ENCODE measurements around the gene GSTO1.
"Not testable (repeated sequence)": the region's sequence is repeated elsewhere in the genome, so short reads cannot be mapped to it uniquely, and the experiment has no call there.

The GSTO1 gene

DNA sequence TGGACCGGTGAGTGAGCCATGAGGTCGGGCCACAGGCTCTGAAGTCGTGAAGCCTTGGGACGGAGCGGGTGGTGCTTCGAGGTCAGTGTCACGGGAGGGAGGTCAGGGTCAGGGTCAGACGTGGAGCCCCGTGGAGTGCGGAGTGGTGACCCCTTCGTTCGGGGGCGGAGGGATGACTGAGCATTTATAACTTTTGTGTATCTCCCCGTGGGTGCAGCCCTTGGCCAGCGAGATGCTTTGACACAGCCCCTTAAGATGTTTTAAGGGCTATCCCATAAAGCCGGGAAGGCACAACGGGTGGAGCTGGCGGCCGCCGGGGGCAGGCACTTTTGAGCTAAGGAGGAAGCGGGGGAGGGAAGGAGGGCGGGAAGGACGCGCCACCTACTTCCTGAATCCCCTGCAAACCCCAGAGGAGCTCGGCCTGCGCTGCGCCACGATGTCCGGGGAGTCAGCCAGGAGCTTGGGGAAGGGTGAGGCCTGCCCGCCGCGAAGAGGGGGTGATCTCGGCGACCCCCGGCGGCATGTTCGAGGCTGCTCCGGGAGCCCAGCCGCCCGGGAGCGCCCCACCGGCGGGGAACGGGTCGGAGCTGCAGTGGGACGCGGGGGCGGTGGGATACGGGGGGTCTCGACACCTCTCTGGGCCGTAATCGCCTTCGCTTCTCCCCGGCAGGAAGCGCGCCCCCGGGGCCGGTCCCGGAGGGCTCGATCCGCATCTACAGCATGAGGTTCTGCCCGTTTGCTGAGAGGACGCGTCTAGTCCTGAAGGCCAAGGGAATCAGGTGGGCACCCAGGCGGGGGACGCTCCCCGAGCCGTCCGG lies at the start of gene GSTO1:
TSS of gene GSTO1 (plus strand) at position 400 of the 818 bp plus-strand sequence. CDS start at position 437, 37 bp downstream.
- peak; percentile 64 for DNase-seq

GRCh38 chr10:104208730-104209129 lies 46.0 kb upstream of the GSTO1 start:
- no peak for DNase-seq

- DNase-seq = peak; percentile 2
Measured at GRCh38 chr10:104209575-104210198, 45.0 kb upstream of the GSTO1 start.

- DNase-seq = no peak
Measured at GRCh38 chr10:104216631-104217030, 38.1 kb upstream of the GSTO1 start.

DNA sequence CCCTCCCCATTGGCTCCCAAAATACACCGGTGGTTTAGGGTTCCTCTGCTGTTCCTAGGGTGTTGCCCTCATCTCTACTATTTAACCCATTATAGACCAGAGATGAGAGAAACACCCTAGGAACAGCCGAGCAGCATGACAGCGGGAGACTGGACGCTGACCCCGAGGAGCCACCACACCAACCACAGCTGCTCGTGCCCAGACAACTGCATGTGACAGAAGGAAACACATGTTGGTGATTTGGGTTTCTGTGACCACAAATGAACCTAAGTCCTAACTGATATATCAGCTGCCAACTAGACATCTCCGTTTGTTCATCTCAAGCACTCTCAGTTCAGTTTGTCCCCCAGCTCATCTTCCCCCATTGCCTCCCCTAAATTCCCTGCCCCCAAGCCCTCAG lies 35.9 kb upstream of the GSTO1 start:
- DNase-seq = no peak

GRCh38 chr10:104220522-104220921 lies 34.2 kb upstream of the GSTO1 start:
- DNase-seq = no peak

DNA sequence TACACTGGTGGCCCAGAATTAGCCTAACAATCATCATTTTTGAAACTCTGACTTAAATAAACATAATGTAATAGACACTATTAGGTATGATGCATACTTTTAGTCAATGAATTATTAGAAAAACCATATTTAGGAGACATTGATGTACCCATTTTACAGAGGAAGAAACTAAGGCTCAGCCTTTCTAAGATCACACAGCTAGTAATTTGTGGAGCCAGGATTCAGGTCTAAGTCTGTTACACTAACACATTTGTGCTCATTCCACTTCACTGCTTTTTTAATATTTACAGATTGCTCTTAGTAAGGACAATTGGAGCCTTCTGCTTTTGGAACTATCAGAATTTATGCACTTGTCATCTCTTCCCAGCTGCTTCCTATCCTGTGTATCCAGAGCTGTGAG lies 31.4 kb upstream of the GSTO1 start:
- DNase-seq = no peak

- DNase-seq = no peak
Measured at GRCh38 chr10:104230490-104230889, 24.2 kb upstream of the GSTO1 start.

DNA sequence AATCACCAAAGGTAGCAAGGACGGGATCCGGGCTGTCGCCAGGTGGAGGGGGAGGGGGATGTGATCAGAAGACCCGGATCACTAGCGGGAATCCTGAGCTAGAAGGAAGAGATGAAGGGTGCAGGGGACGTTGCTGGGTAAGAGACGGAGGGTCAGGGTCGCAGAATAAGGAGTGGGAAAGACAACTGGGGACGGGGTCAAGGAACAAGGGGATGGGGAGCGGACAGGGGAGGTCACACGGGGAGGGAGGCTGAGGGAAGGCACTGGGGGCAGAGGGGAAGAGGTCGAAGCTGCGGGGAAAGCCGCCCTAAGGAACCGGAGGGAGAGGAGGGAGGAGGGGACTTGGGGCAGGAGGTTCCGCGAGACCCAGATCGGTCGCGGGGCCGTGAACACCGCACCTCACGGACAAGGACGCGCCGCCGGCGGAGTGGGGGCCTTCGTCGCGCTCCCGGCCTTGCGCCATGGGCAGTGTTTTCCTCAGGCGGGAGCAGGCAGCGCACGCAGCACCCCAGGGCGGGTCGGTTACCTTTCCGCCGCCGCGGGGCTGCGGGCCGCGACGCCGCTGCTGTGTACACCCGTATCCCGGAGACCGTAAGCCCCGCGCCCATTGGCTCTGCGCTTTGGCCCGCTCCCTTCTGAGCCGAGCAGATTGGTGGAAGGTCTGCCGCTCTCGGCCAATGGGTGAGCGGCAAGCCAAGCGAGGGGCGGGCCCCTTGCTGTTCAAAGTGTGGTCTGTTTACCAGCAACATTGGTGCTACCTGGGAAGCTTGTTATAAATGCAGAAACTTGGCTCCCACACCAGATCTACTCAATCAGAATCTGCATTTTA lies 22.7 kb upstream of the GSTO1 start, which contains the start of gene CFAP43:
TSS of gene CFAP43 (minus strand) at position 581 of the 829 bp plus-strand sequence. CDS start at position 463, 118 bp downstream.
- DNase-seq = peak; percentile 98

GRCh38 chr10:104232613-104233102 lies 22.0 kb upstream of the GSTO1 start:
- DNase-seq = no peak

DNA sequence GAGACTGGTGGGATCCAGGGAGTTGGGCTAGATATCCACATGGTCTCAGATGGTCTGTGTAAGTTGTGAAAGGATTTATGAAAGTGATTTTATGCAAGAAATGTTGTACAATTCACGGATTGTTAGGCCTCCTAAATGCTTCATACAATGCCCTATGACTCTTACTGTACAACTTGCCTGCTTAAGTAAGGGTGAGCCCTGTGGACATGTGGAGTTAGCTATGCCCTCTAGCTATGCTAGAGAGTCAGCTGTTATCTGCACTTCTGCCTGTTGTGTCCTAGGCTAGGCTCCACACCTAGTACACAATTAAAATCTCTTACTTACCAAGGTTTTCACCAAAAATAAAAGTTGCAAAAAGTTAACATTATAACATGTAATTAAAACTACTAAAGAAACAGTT lies 20.9 kb upstream of the GSTO1 start:
- no peak for DNase-seq

GRCh38 chr10:104234934-104235333 lies 19.8 kb upstream of the GSTO1 start:
- DNase-seq = no peak

DNA sequence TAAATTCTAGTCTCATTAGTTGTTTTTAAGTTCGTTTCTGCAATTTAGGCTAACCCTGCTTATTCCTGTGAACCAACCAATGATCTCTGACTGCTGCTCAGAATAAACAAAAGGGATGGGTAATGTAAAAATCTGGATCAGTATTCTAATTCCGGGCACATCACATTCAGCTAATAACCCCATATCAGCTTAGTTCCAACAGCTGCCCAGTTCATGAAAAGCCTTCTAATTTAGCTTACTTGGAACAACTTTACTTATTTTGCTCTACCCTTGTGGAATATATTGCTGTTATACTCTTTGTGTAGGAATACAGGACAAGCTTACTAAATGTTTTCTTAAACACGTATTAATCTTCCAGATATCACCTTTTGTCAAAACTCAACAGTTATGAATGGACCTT lies 18.9 kb upstream of the GSTO1 start:
- no peak for DNase-seq

DNA sequence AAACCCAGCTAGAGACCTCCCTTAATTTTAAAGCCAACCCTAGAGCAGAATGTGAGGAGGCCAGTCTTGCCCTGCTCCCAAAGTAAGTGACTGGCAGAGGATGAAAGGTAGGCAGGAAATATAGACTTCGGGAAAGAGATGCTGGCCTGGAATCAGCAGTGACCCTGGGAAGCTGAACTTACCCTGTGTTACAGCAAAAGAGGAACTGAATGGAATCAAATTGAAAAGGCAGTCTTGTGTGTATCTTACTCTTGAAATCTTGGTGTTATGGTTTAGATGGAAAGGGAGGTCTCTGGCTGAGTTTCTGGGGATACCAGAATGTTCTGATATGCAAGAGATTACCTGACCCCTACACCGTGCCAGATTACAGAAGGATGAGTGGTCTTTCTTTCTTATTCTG lies 14.6 kb upstream of the GSTO1 start:
- no peak for DNase-seq

DNA sequence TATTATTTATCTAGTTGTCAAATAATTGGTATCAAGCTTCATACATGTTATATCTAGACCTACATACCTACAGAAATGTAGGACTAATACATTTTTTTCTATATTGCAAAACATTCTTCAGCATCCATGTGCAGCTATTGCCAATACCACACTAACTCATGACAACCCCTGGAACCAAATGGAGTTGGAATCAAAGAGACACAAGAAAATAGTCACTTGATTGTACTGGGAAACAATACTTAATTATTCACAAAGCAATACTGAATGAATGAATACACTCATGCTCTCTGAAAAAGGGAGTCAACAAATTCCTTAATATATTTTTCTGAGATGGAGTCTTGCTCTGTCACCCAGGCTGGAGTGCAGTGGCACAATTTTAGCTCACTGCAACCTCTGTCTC lies 12.1 kb upstream of the GSTO1 start:
- DNase-seq = no peak

DNA sequence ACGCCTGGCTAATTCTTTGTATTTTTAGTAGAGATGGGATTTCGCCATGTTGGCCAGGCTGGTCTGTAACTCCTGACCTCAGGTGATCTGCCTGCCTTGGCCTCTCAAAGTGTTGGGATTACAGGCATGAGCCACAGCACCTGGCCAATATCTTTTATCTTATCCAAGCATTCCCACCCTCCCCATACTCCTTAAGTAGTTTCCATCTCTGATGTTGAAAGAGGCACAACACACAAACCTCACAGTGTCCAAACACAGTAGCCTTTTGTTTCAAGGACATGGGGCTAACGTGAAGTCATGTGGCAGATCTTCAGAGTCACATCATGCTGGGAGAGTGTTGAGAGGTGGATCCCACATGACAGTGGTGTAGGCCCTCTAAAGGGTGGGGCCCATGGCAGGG lies 11.7 kb upstream of the GSTO1 start:
- DNase-seq = not testable (repeated sequence)

- DNase-seq = no peak
Measured at GRCh38 chr10:104243512-104243911, 11.2 kb upstream of the GSTO1 start.

- DNase-seq = no peak
Measured at GRCh38 chr10:104245066-104245632, 9.5 kb upstream of the GSTO1 start.

GRCh38 chr10:104246976-104247375 lies 7.7 kb upstream of the GSTO1 start:
- DNase-seq = peak; percentile 62

DNA sequence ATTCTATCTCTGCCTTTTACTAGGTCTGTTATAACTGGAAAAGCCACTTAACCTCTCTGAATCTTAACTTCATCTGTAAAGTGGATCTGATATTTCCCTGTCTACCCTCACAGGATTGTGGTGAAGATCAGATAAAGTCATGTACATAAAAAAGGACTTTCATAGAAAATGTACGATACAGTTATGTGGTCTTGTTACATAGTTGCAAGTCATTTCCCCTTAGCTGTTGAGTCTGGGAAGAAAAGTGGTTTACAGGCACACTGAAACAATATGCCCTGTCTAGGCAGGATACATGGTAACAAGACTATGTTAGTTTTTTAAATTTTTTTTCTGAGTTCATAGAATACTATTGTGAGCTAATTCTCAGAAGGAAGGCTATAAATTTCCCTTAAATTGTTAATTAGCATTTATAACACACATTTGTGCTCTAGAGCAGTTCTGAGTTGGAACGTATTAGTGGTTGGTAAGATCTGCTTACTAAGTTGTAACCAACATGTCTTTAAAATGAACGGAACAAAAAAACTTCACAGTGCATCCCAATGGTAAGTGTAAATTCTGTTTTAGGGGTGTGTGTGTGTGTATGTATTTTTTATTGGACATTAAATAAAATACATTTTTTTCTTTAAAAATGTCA lies 7.1 kb upstream of the GSTO1 start:
- DNase-seq = no peak

DNA sequence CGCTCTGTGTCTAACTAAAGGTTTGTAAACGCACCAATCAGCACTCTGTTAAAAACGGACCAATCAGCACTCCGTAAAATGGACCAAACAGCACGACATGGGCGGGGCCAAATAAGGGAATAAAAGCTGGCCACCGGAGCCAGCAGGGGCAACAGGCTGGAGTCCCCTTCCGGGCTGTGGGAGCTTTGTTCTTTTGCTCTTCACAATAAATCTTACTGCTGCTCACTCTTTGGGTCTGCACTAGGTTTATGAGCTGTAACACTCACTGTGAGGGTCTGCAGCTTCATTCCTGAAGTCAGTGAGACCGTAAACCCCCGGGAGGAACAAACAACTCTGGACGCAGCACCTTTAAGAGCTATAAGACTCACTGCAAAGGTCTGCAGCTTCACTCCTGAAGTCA lies 5.8 kb upstream of the GSTO1 start:
- not testable (repeated sequence) for DNase-seq

- DNase-seq = no peak
Measured at GRCh38 chr10:104250371-104250770, 4.3 kb upstream of the GSTO1 start.

Data from CD4-positive, alpha-beta T cell treated with Interferon gamma for 1 hour (primary cell).